HUES48 (cell line): Measurements from ENCODE around the gene H2BK1.

Source experiments
- H3K27ac ChIP-seq: one replicate; pipeline ENCODE4 v1.7.0; 2013; ENCODE audit warnings: low read depth, low read length, inconsistent platforms
- H3K27me3 ChIP-seq: 2 replicates; pipeline ENCODE4 v1.6.1; 2013; ENCODE audit warnings: mild to moderate bottlenecking, low read length; ENCODE audit not compliant: control insufficient read depth, insufficient read depth
- H3K36me3 ChIP-seq: 2 replicates; pipeline ENCODE4 v1.6.1; 2013; ENCODE audit warnings: low read length; ENCODE audit not compliant: control insufficient read depth, insufficient read depth
- H3K4me1 ChIP-seq: 2 replicates; pipeline ENCODE4 v1.6.1; 2013; ENCODE audit warnings: mild to moderate bottlenecking, low read length; ENCODE audit not compliant: control insufficient read depth, insufficient read depth
- H3K4me3 ChIP-seq: 2 replicates; pipeline ENCODE4 v1.5.1; 2013; ENCODE audit warnings: mild to moderate bottlenecking, low read depth, low read length
- H3K9ac ChIP-seq: 2 replicates; pipeline ENCODE4 v1.6.1; 2013; ENCODE audit warnings: mild to moderate bottlenecking, low read depth, low read length, moderate library complexity
- H3K9me3 ChIP-seq: 2 replicates; pipeline ENCODE4 v1.6.1; 2013; ENCODE audit warnings: low read length; ENCODE audit not compliant: control insufficient read depth, insufficient read depth

Gene H2BK1

DNA sequence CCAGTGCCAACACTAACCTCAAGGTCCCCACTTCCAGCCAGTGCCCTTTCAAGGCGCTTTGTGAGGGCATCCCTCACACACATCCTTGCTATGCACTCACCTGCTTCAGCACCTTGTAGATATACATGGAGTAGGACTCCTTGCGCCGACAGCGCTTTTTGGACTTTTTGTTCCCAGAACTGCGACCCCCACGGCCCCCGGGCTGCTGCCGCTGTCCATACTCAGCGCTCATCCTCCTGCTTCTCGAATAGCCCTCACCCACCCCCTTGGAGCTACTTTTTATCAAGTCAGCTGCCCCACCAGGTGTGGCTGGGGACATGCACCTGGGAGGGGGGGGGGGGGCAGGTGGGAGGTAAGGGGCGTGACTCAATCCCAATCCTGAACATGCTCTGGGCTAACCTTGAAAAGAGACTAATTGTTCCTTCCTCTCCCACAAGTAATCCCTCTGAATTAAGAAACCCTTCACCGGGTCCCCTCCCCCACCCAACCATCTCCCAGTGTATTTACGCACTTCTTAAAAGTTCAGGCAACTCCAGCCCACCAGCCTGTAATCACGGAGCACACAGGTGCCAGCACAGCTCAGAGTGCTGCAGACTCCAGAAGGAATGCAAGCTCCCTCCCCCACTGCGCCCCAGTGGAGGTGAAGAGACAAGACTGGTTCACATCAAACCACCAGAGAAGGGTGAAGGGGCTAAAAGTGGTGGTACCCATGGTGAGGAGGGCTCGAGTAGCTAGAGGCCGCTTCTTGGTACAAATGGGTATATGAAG, at the start of gene H2BK1:
TSS of gene H2BK1 (minus strand) at position 402 of the 768 bp plus-strand sequence. CDS start at position 232, 170 bp downstream.
- Histone ChIP-seq H3K9me3 (no peaks in the 10 kb centered on the region), H3K36me3 (peaks cover 35% of the 10 kb centered on the region), H3K9ac (no peak within 1 kb of the TSS), H3K27me3 (no peaks in the 10 kb centered on the region), H3K4me3 (no peak within 1 kb of the TSS), H3K27ac (no peak within 1 kb of the TSS), H3K4me1 (peaks cover 8% of the 10 kb centered on the region)

DNA sequence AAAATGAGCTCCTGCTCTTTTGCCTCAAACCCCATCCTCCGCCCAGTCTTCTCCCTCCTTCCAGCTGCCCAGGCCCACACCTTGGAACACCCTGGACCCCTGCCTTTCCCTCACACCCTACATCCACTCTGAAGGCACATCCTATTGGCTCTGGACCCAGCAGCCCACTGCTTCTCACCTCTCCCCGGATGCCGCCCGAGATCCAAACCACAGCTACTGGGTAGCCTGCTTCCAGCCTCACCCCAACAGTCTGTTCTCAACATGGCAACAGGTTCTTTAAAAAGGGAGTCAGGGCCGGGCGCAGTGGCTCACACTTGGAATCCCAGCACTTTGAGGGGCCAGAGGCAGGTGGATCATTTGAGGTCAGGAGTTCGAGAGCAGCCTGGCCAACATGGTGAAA, 47.7 kb upstream of the H2BK1 start:
- Histone ChIP-seq H3K36me3 (no peaks in the 10 kb centered on the region), H3K27ac (no peak overlapping the region), H3K27me3 (peaks cover 25% of the 10 kb centered on the region), H3K9me3 (no peaks in the 10 kb centered on the region), H3K4me3 (no peak overlapping the region), H3K9ac (no peak overlapping the region), H3K4me1 (no peaks in the 10 kb centered on the region)

DNA sequence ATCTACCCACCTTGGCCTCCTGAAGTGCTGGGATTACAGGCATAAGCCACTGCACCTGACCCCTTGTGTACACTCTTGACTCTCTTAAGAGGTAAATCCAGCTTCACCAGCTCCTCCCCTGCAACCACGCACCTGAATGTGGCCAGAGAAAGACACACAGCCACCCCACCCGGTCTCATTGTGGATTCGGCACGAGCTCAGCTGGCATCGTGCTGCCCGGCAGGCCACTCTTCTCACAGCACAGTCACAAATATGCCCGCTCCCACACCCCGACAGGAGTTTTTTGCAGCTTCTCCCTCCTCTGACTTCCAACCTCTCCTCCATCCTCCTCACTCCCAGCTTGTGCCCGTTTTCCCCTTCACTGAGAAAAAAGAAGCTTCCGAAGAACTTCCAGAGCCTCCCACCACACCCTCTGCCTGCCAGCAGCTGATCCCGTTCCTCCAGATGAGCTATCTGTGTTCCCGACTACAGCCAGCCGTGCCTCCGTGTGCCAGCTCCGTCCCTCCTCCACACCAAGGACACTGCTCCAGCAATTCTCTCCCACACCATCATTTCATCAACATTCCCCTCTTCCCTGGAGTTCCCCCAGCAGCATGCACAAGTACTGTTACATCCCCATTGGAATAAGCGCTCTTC, 46.2 kb upstream of the H2BK1 start:
- H3K9me3 ChIP-seq: no peaks in the 10 kb centered on the region
- peaks cover 25% of the 10 kb centered on the region for H3K27me3 ChIP-seq
- H3K9ac ChIP-seq: no peak overlapping the region
- H3K36me3 ChIP-seq: no peaks in the 10 kb centered on the region
- 0 out of 2 replicates have a peak, but pooled peaks cover 8% of the 10 kb centered on the region for H3K4me1 ChIP-seq
- no peak overlapping the region for H3K27ac ChIP-seq
- no peak overlapping the region for H3K4me3 ChIP-seq

DNA sequence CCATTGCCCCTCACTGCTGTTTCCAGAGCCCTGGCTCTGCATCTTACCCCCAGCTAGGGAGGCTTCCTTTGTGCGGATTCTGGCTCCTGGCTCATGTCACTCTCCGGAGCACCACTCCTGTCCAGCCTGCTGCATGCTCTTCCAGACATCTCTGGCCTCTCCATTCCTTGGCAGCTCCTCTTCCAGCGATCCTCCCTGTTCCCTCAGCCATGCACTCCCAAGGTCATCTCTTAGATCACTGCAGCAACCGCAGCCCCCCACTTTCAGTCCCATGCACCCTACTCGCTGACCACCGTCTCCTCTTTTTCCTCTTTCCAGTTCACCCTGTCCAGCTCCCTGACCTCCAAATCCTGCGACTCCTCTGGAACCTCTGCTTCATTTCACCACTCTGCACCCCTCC, 45.1 kb upstream of the H2BK1 start:
- H3K4me1 ChIP-seq: peaks cover 18% of the 10 kb centered on the region; the same call in 1 of the 2 replicates
- no peaks in the 10 kb centered on the region for H3K36me3 ChIP-seq
- H3K9me3 ChIP-seq: no peaks in the 10 kb centered on the region
- H3K27ac ChIP-seq: no peak overlapping the region
- no peak overlapping the region for H3K4me3 ChIP-seq
- peaks cover 29% of the 10 kb centered on the region for H3K27me3 ChIP-seq
- no peak overlapping the region for H3K9ac ChIP-seq

DNA sequence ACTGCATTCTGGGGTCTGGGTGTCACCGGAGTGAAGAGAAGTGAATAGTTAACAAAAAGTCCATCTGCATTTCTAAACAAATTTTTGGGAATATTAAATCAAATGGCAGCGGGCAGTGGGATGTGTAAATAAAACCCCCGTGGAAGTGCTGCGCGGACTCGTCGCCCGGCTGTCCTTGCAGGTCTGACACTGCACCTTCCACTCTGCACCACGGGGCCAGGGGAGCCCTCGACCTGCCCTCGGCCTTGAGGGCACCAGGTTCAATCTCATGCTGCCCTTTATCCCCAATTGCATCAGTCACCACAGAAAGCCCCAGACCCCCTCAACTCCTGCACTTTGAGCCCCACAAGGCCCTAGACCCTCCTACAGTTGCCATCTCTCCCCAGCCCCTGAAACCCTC, 44.6 kb upstream of the H2BK1 start:
- H3K27me3 ChIP-seq: peaks cover 34% of the 10 kb centered on the region
- H3K9me3 ChIP-seq: no peaks in the 10 kb centered on the region
- H3K4me1 ChIP-seq: peaks cover 20% of the 10 kb centered on the region; the same call in 1 of the 2 replicates

DNA sequence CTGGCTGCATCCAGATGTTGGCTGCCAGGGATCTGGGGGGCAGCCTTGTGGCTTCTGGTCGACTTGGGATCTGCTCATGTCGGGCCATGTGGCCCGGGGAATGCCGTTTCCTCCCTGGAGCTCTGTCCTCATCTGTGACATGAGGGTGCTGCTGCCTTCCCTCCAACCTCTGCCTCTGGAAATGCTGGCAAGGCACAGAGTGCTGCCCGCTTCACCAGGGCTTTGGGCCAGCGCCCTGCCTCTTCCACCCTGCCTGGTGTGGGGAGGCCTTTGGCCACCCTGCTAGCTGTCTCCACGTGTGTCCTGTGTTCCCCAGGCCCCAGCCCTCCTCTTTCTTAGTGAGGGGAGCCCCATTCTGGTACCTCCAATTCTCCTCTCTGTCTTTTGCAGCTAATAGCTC, 44.0 kb upstream of the H2BK1 start:
- Histone ChIP-seq H3K9me3 (no peaks in the 10 kb centered on the region), H3K36me3 (no peaks in the 10 kb centered on the region), H3K27me3 (peaks cover 40% of the 10 kb centered on the region)

More for the DNA sequence above, 44.6 kb upstream of the H2BK1 start:
- Histone ChIP-seq H3K27ac (no peak overlapping the region), H3K4me3 (no peak overlapping the region), H3K9ac (no peak overlapping the region), H3K36me3 (no peaks in the 10 kb centered on the region)

DNA sequence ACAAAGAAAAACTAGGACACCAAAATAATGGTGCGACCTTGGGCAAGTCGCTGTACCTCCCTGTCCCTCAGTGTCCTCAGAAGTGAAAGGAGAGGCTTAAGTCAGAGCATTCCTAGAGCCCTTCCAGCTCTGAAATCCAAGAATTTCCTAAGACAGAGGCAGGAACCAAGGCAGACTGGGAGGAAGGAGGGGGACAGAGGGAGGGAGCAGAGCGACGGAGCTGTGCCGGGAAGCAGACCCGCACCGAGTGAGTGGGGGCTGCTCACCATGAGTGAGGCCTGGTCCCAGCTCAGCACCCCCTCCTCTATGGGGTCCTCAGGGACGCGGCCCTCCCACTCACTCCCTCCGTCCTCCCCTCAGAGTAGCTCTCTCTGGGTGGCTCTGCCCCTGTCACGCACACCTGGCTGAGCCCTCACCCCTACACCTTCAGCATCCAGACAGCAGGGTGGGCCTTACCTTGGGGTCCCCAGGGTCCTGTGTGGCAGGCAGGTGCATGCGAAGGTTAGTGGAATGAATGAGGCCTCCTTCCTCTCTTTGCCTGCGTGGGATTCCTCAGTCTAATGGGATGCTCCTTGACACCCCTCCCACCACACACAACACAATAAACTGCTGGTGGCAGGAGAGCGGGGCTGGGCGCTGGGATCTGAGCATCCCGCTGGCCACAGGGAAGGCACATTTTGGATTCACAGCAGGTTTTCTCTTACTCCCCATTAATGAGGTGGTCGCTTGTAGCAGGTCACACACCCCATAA, 42.8 kb upstream of the H2BK1 start:
- Histone ChIP-seq H3K36me3 (no peaks in the 10 kb centered on the region), H3K4me1 (peaks cover 26% of the 10 kb centered on the region), H3K9ac (no peak overlapping the region), H3K27ac (no peak overlapping the region), H3K9me3 (no peaks in the 10 kb centered on the region), H3K4me3 (peak overlapping the region; percentile 79), H3K27me3 (peaks cover 50% of the 10 kb centered on the region)

More for the DNA sequence above, 44.0 kb upstream of the H2BK1 start:
- Histone ChIP-seq H3K4me3 (no peak overlapping the region), H3K27ac (no peak overlapping the region), H3K9ac (no peak overlapping the region), H3K4me1 (peaks cover 23% of the 10 kb centered on the region)

DNA sequence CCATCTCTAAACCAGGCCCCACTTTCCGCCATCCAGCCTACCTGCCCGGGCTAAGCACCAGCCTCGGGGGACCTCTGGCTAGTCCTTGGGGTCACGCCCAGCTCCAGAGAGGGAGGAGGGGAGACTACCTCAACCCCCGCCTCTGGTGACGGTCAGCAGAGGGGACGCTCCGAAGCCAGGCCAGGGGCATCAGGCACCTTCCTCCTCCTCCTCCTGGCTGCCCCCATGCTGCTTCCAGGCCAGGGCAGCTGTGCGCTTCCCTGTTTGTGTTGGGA, 42.2 kb upstream of the H2BK1 start:
- Histone ChIP-seq H3K36me3 (no peaks in the 10 kb centered on the region), H3K9ac (no peak overlapping the region), H3K4me1 (peaks cover 29% of the 10 kb centered on the region), H3K27me3 (peaks cover 57% of the 10 kb centered on the region), H3K9me3 (no peaks in the 10 kb centered on the region), H3K27ac (no peak overlapping the region), H3K4me3 (peak overlapping the region; percentile 79)

DNA sequence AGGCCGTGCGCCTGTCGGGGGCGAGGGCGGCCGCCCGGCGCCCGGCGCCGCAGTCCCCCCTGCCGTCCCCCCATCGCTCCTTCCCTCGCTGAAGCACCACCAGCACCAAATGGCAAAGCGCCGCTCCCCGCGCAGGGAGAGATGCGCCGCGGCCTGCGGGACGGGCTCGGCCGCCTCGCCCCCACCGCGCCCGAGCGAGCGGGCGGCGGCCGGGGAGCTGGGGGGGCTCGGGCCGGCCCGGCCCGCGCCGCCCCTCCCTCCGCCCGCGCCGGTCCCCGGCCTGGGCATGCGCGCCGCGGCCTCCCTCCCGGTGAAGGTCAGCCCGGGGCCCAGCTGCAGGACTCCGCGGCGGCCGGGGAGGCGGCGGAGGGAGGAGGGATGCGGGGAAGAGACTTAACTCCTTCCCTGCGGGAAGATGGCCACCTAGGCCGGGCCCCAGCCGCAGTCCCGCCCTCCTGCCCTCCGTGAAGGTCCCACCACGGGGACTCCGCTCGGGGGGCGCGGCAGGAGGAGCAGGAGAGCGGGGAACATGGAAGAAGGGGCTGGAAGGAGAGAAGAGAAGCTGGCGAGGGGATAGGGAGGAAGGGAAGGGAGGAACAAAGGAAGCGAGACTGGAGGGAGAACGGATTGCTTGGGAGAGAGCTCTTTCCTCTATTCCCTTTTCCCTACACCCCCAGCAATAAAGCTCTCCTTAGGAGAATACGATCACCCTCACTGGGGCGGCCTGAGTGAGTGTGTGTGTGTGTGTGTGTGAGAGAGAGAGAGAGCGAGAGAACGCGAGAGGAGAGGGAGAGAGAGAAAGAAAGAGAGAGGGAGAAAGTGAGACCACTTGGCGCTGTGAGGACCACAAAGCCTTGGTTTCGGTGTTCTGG, 41.6 kb upstream of the H2BK1 start:
- Histone ChIP-seq H3K4me1 (peaks cover 33% of the 10 kb centered on the region), H3K9me3 (no peaks in the 10 kb centered on the region), H3K27me3 (peaks cover 62% of the 10 kb centered on the region), H3K27ac (no peak overlapping the region), H3K36me3 (no peaks in the 10 kb centered on the region), H3K9ac (peak overlapping the region; percentile 46), H3K4me3 (peak overlapping the region; percentile 79)

DNA sequence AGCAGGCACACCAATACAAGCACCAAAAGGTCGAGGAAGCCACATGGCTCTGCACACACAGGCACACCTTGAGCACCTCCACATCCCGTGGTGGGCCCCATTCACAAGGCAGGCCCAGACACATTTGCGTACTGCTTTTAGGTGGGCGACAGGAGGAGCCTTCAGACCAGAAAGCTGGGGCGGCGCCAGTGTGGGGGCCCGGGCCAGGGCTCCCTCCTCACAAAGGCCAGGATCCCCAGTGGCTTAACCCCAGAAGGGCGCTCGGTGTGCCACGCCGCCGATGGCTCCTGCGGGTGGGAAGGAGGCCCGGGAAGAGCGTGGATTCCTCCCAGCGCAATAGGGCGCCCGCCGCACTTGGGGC, 41.0 kb upstream of the H2BK1 start:
- Histone ChIP-seq H3K4me1 (peaks cover 38% of the 10 kb centered on the region), H3K4me3 (peak overlapping the region; percentile 79), H3K27ac (no peak overlapping the region), H3K9ac (no peak overlapping the region), H3K36me3 (no peaks in the 10 kb centered on the region), H3K9me3 (no peaks in the 10 kb centered on the region), H3K27me3 (peaks cover 69% of the 10 kb centered on the region)
